GM18873 (cell line): ENCODE results near the gene ACD.

Experiments
- ATAC-seq: cut with Tn5 transposase; IDR thresholded peaks from one replicate; pipeline ENCODE4 v1.9.1; 2021; ENCODE audit warnings: mild to moderate bottlenecking, moderate library complexity, moderate number of reproducible peaks; ENCODE audit not compliant: unreplicated experiment, low FRiP score

ACD gene

GRCh38 chr16:67676516-67676915, 16.5 kb upstream of the ACD start:
- no peak for ATAC-seq

- no peak for ATAC-seq
Measured at GRCh38 chr16:67675999-67676398, 15.9 kb upstream of the ACD start.

- ATAC-seq: no peak
Measured at GRCh38 chr16:67675579-67675935, 15.5 kb upstream of the ACD start.

- no peak for ATAC-seq
Measured at GRCh38 chr16:67674851-67675578, 15.0 kb upstream of the ACD start.

- ATAC-seq: no peak
Measured at GRCh38 chr16:67673712-67674580, 13.9 kb upstream of the ACD start.

GRCh38 chr16:67672739-67673662, 12.9 kb upstream of the ACD start:
- no peak for ATAC-seq

GRCh38 chr16:67672306-67672705, 12.2 kb upstream of the ACD start:
- ATAC-seq: no peak

- no peak for ATAC-seq
Measured at GRCh38 chr16:67669499-67670101, 9.5 kb upstream of the ACD start.

GRCh38 chr16:67668495-67669157, 8.6 kb upstream of the ACD start:
- ATAC-seq: no peak

- ATAC-seq: peak; percentile 68
Measured at GRCh38 chr16:67667817-67668494, 7.9 kb upstream of the ACD start.

- no peak for ATAC-seq
Measured at GRCh38 chr16:67667453-67667816, 7.4 kb upstream of the ACD start.

GRCh38 chr16:67666559-67667452, 6.7 kb upstream of the ACD start, which contains the start of the genes C16orf86 and ENKD1:
TSS of gene C16orf86 (plus strand) at chr16:67666814. CDS start at chr16:67666971, 157 bp downstream.
TSS of gene ENKD1 (minus strand) at chr16:67666750. CDS start at chr16:67666442, 308 bp downstream.
- no peak for ATAC-seq

- ATAC-seq: no peak
Measured at GRCh38 chr16:67666032-67666551, 6.0 kb upstream of the ACD start.

GRCh38 chr16:67665598-67665997, 5.5 kb upstream of the ACD start:
- no peak for ATAC-seq

- no peak for ATAC-seq
Measured at GRCh38 chr16:67664871-67665270, 4.8 kb upstream of the ACD start.

- no peak for ATAC-seq
Measured at GRCh38 chr16:67664258-67664657, 4.2 kb upstream of the ACD start.

- no peak for ATAC-seq
Measured at GRCh38 chr16:67663877-67664222, 3.8 kb upstream of the ACD start.
